HEK293 (cell line): ENCODE results near the gene FRAS1.
A peak's percentile ranks its signal among the peaks of the same experiment; 100 is the strongest.

Experiments used
- ZNF324 ChIP-seq: fragments of 450-650 bp; formaldehyde crosslinking; IDR thresholded peaks from 2 replicates; pipeline ENCODE4 v1.5.1; 2016; ENCODE audit warnings: missing biosample characterization, missing genetic modification characterization
- TF ChIP-seq, protein P1 (sequence below): fragments of 450-650 bp; formaldehyde crosslinking; IDR thresholded peaks from 2 replicates; pipeline ENCODE4 v1.5.1; 2016; ENCODE audit warnings: missing biosample characterization, missing genetic modification characterization
- TF ChIP-seq, protein P2 (sequence below): fragments of 450-650 bp; formaldehyde crosslinking; IDR thresholded peaks from 2 replicates; pipeline ENCODE4 v1.5.1; 2016; ENCODE audit warnings: missing biosample characterization, missing genetic modification characterization

DNA sequence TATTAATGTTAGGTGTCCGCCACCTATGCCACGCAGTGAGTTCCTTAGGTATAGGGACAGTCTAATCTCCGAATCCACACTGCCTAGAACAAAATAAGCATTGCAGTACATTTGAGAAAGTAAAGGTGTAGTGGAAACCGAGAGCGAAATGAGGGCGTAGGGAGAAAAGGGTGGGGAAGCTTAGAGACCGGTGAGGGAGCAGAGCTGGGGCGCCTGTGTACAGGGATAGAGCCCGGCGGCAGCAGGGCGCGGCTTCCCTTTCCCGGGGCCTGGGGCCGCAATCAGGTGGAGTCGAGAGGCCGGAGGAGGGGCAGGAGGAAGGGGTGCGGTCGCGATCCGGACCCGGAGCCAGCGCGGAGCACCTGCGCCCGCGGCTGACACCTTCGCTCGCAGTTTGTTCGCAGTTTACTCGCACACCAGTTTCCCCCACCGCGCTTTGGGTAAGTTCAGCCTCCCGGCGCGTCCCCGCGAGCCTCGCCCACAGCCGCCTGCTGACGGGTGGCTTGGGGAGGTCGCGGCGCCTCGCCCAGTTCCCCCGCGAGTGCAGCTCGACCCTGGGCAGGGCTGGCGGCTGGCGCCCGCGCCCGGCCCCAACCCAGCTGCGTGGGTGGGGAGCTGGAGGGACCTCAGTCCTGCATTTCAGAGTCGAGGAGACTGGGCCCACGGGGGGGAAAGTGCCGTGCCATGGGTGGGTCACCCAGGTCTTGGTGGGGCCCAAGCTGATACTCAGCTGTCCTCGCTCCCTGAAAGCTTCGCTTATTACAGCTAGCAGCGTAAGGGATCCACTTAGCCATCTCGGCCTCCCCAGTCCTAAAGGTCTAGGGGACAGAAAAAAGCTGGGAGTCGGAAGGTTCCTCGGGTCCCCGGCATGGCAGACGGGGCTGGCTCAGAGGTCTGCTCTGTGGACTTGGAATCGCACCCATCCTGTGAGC, 494.6 kb downstream of the FRAS1 start, which contains the start of gene ANXA3:
- no peak for TF ChIP-seq ZNF324 (tag by site-specific recombination)
- TF ChIP-seq, protein P1, sequence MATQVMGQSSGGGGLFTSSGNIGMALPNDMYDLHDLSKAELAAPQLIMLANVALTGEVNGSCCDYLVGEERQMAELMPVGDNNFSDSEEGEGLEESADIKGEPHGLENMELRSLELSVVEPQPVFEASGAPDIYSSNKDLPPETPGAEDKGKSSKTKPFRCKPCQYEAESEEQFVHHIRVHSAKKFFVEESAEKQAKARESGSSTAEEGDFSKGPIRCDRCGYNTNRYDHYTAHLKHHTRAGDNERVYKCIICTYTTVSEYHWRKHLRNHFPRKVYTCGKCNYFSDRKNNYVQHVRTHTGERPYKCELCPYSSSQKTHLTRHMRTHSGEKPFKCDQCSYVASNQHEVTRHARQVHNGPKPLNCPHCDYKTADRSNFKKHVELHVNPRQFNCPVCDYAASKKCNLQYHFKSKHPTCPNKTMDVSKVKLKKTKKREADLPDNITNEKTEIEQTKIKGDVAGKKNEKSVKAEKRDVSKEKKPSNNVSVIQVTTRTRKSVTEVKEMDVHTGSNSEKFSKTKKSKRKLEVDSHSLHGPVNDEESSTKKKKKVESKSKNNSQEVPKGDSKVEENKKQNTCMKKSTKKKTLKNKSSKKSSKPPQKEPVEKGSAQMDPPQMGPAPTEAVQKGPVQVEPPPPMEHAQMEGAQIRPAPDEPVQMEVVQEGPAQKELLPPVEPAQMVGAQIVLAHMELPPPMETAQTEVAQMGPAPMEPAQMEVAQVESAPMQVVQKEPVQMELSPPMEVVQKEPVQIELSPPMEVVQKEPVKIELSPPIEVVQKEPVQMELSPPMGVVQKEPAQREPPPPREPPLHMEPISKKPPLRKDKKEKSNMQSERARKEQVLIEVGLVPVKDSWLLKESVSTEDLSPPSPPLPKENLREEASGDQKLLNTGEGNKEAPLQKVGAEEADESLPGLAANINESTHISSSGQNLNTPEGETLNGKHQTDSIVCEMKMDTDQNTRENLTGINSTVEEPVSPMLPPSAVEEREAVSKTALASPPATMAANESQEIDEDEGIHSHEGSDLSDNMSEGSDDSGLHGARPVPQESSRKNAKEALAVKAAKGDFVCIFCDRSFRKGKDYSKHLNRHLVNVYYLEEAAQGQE: no peak
- TF ChIP-seq, protein P2, sequence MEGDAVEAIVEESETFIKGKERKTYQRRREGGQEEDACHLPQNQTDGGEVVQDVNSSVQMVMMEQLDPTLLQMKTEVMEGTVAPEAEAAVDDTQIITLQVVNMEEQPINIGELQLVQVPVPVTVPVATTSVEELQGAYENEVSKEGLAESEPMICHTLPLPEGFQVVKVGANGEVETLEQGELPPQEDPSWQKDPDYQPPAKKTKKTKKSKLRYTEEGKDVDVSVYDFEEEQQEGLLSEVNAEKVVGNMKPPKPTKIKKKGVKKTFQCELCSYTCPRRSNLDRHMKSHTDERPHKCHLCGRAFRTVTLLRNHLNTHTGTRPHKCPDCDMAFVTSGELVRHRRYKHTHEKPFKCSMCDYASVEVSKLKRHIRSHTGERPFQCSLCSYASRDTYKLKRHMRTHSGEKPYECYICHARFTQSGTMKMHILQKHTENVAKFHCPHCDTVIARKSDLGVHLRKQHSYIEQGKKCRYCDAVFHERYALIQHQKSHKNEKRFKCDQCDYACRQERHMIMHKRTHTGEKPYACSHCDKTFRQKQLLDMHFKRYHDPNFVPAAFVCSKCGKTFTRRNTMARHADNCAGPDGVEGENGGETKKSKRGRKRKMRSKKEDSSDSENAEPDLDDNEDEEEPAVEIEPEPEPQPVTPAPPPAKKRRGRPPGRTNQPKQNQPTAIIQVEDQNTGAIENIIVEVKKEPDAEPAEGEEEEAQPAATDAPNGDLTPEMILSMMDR (tag by site-specific recombination): 0 out of 2 replicates have a peak, but pooled peaks have one; percentile 8
